Measurements from ENCODE around the gene HSD3B2. TPM values are rescaled to one million over a fixed set of nuclear protein-coding genes. Genes with fewer than 3 reads are reported as not detected.

HSD3B2 gene
- total and polyA plus RNA-seq, 4 donors = 0.02 to 1.6 TPM; not detected in 2

DNA sequence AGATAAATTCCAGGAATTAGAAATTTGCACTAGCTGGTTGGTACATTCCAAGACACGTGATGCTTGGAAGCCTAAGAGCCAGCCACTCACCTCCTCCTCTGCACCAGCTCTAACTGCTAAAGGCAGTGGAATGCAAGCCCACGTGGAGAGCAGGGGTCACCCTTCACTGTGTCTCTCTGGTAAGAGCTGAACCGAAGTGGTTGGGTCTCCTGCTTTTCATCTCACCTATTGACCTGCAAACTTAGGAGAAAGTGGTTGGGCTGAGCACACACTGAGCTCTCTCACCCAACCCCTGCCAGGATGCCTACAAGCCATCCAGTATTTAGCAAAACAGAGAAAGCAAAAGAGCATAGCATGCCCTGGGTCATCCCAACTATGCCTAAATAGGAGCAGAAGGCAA, 27.1 kb upstream of the HSD3B2 start:
- H3K9ac ChIP-seq (ENCODE audit: insufficient read depth in 1 of 2, low read length in 2 of 2) = no peak overlapping the region
- TF ChIP-seq, protein P1, sequence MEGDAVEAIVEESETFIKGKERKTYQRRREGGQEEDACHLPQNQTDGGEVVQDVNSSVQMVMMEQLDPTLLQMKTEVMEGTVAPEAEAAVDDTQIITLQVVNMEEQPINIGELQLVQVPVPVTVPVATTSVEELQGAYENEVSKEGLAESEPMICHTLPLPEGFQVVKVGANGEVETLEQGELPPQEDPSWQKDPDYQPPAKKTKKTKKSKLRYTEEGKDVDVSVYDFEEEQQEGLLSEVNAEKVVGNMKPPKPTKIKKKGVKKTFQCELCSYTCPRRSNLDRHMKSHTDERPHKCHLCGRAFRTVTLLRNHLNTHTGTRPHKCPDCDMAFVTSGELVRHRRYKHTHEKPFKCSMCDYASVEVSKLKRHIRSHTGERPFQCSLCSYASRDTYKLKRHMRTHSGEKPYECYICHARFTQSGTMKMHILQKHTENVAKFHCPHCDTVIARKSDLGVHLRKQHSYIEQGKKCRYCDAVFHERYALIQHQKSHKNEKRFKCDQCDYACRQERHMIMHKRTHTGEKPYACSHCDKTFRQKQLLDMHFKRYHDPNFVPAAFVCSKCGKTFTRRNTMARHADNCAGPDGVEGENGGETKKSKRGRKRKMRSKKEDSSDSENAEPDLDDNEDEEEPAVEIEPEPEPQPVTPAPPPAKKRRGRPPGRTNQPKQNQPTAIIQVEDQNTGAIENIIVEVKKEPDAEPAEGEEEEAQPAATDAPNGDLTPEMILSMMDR (IDR thresholded peaks at IDR 0.05; ENCODE audit: control extremely low read depth, extremely low read depth) = no peak
- no peak overlapping the region for H3K27ac ChIP-seq (ENCODE audit: low read depth in 1 of 2, low read length in 1 of 2)
- WGBS, 2 donors = 23 to 33% methylated on average over 3 of the region's 3 CpGs
- DNase-seq (no peak), ATAC-seq (ENCODE audit: insufficient read depth, low FRiP score) (no peak)
- H3K4me1 ChIP-seq (ENCODE audit: control insufficient read depth in 5 of 5, insufficient read depth in 5 of 5, low read length in 5 of 5) = no peaks in the 10 kb centered on the region
- no peaks in the 10 kb centered on the region for H3K36me3 ChIP-seq (ENCODE audit: control insufficient read depth in 4 of 4, insufficient read depth in 4 of 4, low read length in 4 of 4)
- no peak overlapping the region for H3K4me3 ChIP-seq
- H3K27me3 ChIP-seq (ENCODE audit: control insufficient read depth in 3 of 3, insufficient read depth in 3 of 3, low read length in 2 of 3) = no peaks in the 10 kb centered on the region
- H3K9me3 ChIP-seq (ENCODE audit: control insufficient read depth in 4 of 4, insufficient read depth in 3 of 4, low read length in 3 of 4) = no peaks in the 10 kb centered on the region

DNA sequence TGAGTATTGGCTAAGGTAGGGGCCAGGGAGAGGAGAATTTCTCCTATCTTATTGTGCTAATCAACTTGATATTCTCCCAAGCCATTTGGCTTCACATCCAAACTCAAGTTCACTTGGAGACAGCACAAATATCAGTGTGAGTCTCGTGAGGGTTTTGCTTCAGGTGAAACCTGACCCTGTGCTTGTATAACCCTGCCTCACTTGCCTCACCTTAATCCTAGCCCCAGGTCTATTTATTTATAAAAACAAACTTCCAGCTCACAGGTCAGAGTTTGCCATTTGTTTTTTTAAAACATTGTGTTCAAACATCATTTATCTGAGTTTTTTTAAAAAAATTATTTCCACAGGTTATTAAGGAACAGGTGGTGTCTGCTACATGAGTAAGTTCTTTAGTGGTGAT, 26.5 kb upstream of the HSD3B2 start:
- TF ChIP-seq, protein P1 (IDR thresholded peaks at IDR 0.05; ENCODE audit: control extremely low read depth, extremely low read depth) = no peak
- Histone ChIP-seq H3K27me3 (ENCODE audit: control insufficient read depth in 3 of 3, insufficient read depth in 3 of 3, low read length in 2 of 3) (no peaks in the 10 kb centered on the region), H3K4me1 (ENCODE audit: control insufficient read depth in 5 of 5, insufficient read depth in 5 of 5, low read length in 5 of 5) (no peaks in the 10 kb centered on the region), H3K9ac (ENCODE audit: insufficient read depth in 1 of 2, low read length in 2 of 2) (no peak overlapping the region), H3K27ac (ENCODE audit: low read depth in 1 of 2, low read length in 1 of 2) (no peak overlapping the region), H3K9me3 (ENCODE audit: control insufficient read depth in 4 of 4, insufficient read depth in 3 of 4, low read length in 3 of 4) (no peaks in the 10 kb centered on the region), H3K4me3 (no peak overlapping the region), H3K36me3 (ENCODE audit: control insufficient read depth in 4 of 4, insufficient read depth in 4 of 4, low read length in 4 of 4) (no peaks in the 10 kb centered on the region)
- DNase-seq (no peak), ATAC-seq (ENCODE audit: insufficient read depth, low FRiP score) (no peak)
- WGBS, 2 donors = 60 to 62% methylated on average over 1 of the region's 1 CpG

DNA sequence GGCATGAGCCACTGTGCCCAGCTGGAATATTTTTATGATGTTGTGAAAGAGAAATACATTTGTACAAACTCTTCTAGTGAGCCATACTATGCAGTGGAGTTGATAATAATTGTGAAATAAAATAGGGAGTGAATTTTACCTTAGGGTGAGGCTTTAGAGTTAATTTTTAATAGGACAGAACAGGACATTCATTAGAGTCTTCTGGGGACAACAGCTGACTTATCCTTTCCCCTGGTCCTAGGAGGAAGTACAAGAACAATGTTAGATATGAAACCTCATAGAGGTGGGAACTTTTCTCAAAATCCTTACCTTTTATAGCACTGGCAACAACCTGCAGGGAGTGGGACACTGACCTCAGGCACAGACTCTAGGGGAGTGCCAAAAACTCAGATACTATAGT, 24.4 kb upstream of the HSD3B2 start:
- TF ChIP-seq, protein P1 (IDR thresholded peaks at IDR 0.05; ENCODE audit: control extremely low read depth, extremely low read depth) = no peak
- no peak overlapping the region for H3K9ac ChIP-seq (ENCODE audit: insufficient read depth in 1 of 2, low read length in 2 of 2)
- no peak overlapping the region for H3K27ac ChIP-seq (ENCODE audit: low read depth in 1 of 2, low read length in 1 of 2)
- H3K4me3 ChIP-seq = no peak overlapping the region
- no peaks in the 10 kb centered on the region for H3K27me3 ChIP-seq (ENCODE audit: control insufficient read depth in 3 of 3, insufficient read depth in 3 of 3, low read length in 2 of 3)
- no peaks in the 10 kb centered on the region for H3K36me3 ChIP-seq (ENCODE audit: control insufficient read depth in 4 of 4, insufficient read depth in 4 of 4, low read length in 4 of 4)
- no peaks in the 10 kb centered on the region for H3K4me1 ChIP-seq (ENCODE audit: control insufficient read depth in 5 of 5, insufficient read depth in 5 of 5, low read length in 5 of 5)
- DNase-seq (no peak), ATAC-seq (ENCODE audit: insufficient read depth, low FRiP score) (no peak)
- H3K9me3 ChIP-seq (ENCODE audit: control insufficient read depth in 4 of 4, insufficient read depth in 3 of 4, low read length in 3 of 4) = no peaks in the 10 kb centered on the region

DNA sequence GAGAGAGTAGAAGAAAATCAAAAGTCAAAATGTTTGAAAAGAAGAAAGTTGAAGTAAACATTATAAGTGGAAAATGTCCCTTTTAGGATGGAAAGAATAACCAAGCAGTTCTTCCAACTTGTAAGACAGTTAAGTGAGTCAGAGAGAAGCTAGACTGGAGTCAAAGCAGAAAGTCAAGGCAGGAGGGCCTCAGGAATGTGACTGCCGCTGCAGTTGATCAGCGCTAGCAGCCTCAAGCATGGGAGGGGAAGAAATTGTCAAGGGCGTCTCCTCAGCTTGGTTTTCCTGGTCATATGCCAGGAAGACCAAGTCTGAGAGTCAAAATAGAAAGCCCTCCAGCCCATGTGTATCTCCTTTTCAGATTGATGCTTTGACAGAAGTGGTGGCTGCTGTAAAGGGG, 23.2 kb upstream of the HSD3B2 start:
- H3K4me3 ChIP-seq = no peak overlapping the region
- 72 to 82% methylated on average over 3 of the region's 3 CpGs for WGBS, 2 donors
- no peak overlapping the region for H3K9ac ChIP-seq (ENCODE audit: insufficient read depth in 1 of 2, low read length in 2 of 2)
- ATAC-seq (ENCODE audit: insufficient read depth, low FRiP score) (no peak), DNase-seq (no peak)
- no peak overlapping the region for H3K27ac ChIP-seq (ENCODE audit: low read depth in 1 of 2, low read length in 1 of 2)
- H3K9me3 ChIP-seq (ENCODE audit: control insufficient read depth in 4 of 4, insufficient read depth in 3 of 4, low read length in 3 of 4) = no peaks in the 10 kb centered on the region
- no peaks in the 10 kb centered on the region for H3K4me1 ChIP-seq (ENCODE audit: control insufficient read depth in 5 of 5, insufficient read depth in 5 of 5, low read length in 5 of 5)
- H3K36me3 ChIP-seq (ENCODE audit: control insufficient read depth in 4 of 4, insufficient read depth in 4 of 4, low read length in 4 of 4) = no peaks in the 10 kb centered on the region
- H3K27me3 ChIP-seq (ENCODE audit: control insufficient read depth in 3 of 3, insufficient read depth in 3 of 3, low read length in 2 of 3) = no peaks in the 10 kb centered on the region
- TF ChIP-seq, protein P1 (IDR thresholded peaks at IDR 0.05; ENCODE audit: control extremely low read depth, extremely low read depth) = no peak
